ENCODE data around the gene ATP5MC2. TPM values are rescaled to one million over a fixed set of nuclear protein-coding genes. Genes with fewer than 3 reads are reported as not detected.
A peak's percentile ranks its signal among the peaks of the same experiment; 100 is the strongest.

Gene ATP5MC2
- total RNA-seq, 4 donors from 2014 or later: 428 to 714 (median 580) TPM

- TF ChIP-seq CTCF (IDR thresholded peaks at IDR 0.05 in 4 of 5, conservative IDR thresholded peaks at IDR 0.05 in 1 of 5): no peak
- TF ChIP-seq POLR2A (IDR thresholded peaks at IDR 0.05): no peak
- DNase-seq: no peak
- no peak for ATAC-seq
- intact Hi-C loops (cut with DNase I; ENCODE audit: low total_unique reads) (loop anchor here (2.0 to 5.0 kb wide), 3 partner anchors 25 to 177 kb away; partner anchors contain the start of gene CALCOCO1), in situ Hi-C loops (cut with MboI; ENCODE audit: low sequenced_read_pairs in 4 of 4) (loop anchor here in 3 of 4 donors (5.0 to 10.0 kb wide), 3 partner anchors 47 to 83 kb away; partner anchors contain the start of gene ATP5MC2 (in 2 of the 3))
- no peak overlapping the region for H3K27ac ChIP-seq
- H3K4me3 ChIP-seq: no peak overlapping the region
- H3K27me3 ChIP-seq: no peaks in the 10 kb centered on the region
- H3K9me3 ChIP-seq: no peaks in the 10 kb centered on the region
- no peaks in the 10 kb centered on the region for H3K36me3 ChIP-seq
- peaks cover 29 to 31% of the 10 kb centered on the region in 2 donors for H3K4me1 ChIP-seq
These were observed 48.0 kb downstream of the ATP5MC2 start for GRCh38 chr12:53627919-53628318.

- intact Hi-C loops (cut with DNase I; ENCODE audit: low total_unique reads) (loop anchor here (1.0 to 5.0 kb wide), 4 partner anchors 24 to 176 kb away; partner anchors contain the start of genes ATP5MC2 and CALCOCO1), in situ Hi-C loops (cut with MboI; ENCODE audit: low sequenced_read_pairs in 4 of 4) (loop anchor here in 3 of 4 donors (5.0 to 10.0 kb wide), 3 partner anchors 48 to 82 kb away; partner anchors contain the start of gene ATP5MC2 (in 2 of the 3))
- H3K9me3 ChIP-seq: no peaks in the 10 kb centered on the region
- TF ChIP-seq POLR2A (IDR thresholded peaks at IDR 0.05) (no peak), CTCF (IDR thresholded peaks at IDR 0.05 in 4 of 5, conservative IDR thresholded peaks at IDR 0.05 in 1 of 5) (no peak)
- peaks cover 36% of the 10 kb centered on the region in 2 donors for H3K4me1 ChIP-seq
- peak overlapping the region; percentile 67 to 88 (median 78) for H3K4me3 ChIP-seq
- ATAC-seq (peak in 1 of 2 donors; percentile 5), DNase-seq (no peak)
- peak overlapping the region; percentile 93 to 96 (median 95) for H3K27ac ChIP-seq
- H3K36me3 ChIP-seq: no peaks in the 10 kb centered on the region
- no peaks in the 10 kb centered on the region for H3K27me3 ChIP-seq
These were observed 49.1 kb downstream of the ATP5MC2 start for GRCh38 chr12:53626702-53627169.

- Histone ChIP-seq H3K27me3 (no peaks in the 10 kb centered on the region), H3K4me3 (peak within 1 kb of the TSS; percentile 67 to 88 (median 78)), H3K27ac (peak within 1 kb of the TSS; percentile 93 to 96 (median 95)), H3K9me3 (no peaks in the 10 kb centered on the region), H3K4me1 (peaks cover 36 to 40% of the 10 kb centered on the region in 2 donors), H3K36me3 (no peaks in the 10 kb centered on the region)
- intact Hi-C loops (cut with DNase I; ENCODE audit: low total_unique reads) (loop anchor here (1.0 to 5.0 kb wide), 4 partner anchors 23 to 175 kb away; partner anchors contain the start of genes ATP5MC2 and CALCOCO1), in situ Hi-C loops (cut with MboI; ENCODE audit: low sequenced_read_pairs in 4 of 4) (loop anchor here in 3 of 4 donors (5.0 to 10.0 kb wide), 3 partner anchors 49 to 81 kb away; partner anchors contain the start of gene ATP5MC2 (in 2 of the 3))
- ATAC-seq: peak; percentile 96 to 97
- peak; percentile 97 to 98 for DNase-seq
- peak; percentile 57 to 69 for TF ChIP-seq POLR2A (IDR thresholded peaks at IDR 0.05)
- TF ChIP-seq CTCF (IDR thresholded peaks at IDR 0.05 in 4 of 5, conservative IDR thresholded peaks at IDR 0.05 in 1 of 5): peak in 1 of 5 experiments; percentile 11
These were observed 49.8 kb downstream of the ATP5MC2 start, which contains the start of gene ATF7 for GRCh38 chr12:53625946-53626701. TSS of gene ATF7 (minus strand) at chr12:53626382. CDS start at chr12:53601000, 25,382 bp downstream.

GRCh38 chr12:53625373-53625945, 50.4 kb downstream of the ATP5MC2 start:
- intact Hi-C loops (cut with DNase I; ENCODE audit: low total_unique reads): loop anchor here (5.0 kb wide), 1 partner anchor 102 kb away; the partner anchor contains the start of gene CALCOCO1
- Histone ChIP-seq H3K27ac (peak overlapping the region; percentile 93 to 96 (median 95)), H3K36me3 (no peaks in the 10 kb centered on the region), H3K27me3 (no peaks in the 10 kb centered on the region), H3K9me3 (no peaks in the 10 kb centered on the region), H3K4me1 (peaks cover 36 to 47% of the 10 kb centered on the region in 2 donors), H3K4me3 (peak overlapping the region; percentile 67 to 88 (median 78))
- DNase-seq (no peak), ATAC-seq (no peak)
- TF ChIP-seq POLR2A (IDR thresholded peaks at IDR 0.05) (no peak), CTCF (IDR thresholded peaks at IDR 0.05 in 4 of 5, conservative IDR thresholded peaks at IDR 0.05 in 1 of 5) (no peak)
- in situ Hi-C loops (cut with MboI; ENCODE audit: low sequenced_read_pairs in 4 of 4): loop anchor here in 3 of 4 donors (5.0 to 10.0 kb wide), 3 partner anchors 49 to 81 kb away; partner anchors contain the start of gene ATP5MC2 (in 2 of the 3)

Measured in gastrocnemius medialis (tissue), 4 donors.